Measurements from ENCODE around the gene RAB3IP.

Gene RAB3IP, protein sequence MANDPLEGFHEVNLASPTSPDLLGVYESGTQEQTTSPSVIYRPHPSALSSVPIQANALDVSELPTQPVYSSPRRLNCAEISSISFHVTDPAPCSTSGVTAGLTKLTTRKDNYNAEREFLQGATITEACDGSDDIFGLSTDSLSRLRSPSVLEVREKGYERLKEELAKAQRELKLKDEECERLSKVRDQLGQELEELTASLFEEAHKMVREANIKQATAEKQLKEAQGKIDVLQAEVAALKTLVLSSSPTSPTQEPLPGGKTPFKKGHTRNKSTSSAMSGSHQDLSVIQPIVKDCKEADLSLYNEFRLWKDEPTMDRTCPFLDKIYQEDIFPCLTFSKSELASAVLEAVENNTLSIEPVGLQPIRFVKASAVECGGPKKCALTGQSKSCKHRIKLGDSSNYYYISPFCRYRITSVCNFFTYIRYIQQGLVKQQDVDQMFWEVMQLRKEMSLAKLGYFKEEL

DNA sequence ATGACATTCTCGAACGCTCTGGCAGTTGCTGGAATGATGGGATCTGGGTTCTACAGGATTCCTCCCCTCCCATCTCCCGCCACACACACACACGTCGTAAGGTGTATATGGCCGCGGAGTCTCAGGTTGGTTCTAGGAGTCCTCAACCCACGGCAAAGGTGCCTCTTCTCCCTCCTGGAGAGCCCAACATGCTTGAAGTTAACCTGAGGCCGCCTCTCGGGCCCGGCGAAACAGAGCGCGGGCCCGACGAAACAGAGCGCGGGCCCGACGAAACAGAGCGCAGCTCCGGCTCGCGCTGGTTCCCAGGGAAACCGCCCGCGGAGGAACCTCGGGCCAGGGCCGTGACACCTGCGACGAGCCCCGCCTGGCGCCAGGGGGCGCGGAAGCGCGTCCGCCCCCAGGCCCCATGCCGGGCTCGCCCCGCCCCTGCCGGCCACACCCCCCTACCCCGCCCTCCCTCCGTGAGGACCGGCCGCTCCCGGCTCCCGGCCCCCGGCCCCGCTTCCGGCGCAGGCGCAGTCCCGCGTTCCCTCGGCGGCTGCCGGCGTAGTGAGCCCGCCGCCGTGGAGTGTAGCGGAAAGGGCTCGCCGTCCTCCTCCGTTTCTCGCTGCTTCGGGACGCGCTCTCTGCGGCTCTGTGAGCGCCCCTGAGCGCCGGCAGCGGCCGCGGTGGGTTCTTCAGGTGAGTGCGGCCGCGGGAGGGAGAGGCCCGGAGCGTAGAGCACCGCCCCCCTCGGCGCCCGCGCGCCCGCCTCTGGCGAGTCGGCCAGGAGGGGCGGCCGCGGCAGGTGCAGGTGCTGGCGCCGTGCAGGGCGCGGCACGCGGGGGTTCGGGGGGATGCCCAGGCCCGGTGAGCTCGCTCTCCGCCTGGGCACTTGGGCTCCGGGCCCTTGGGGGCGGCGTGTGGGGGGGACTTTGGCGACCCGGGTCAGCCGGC lies at the start of gene RAB3IP:
Gene RAB3IP (plus strand): TSS at position 510 of the 936 bp plus-strand sequence. CDS start 16,549 bp downstream, outside the sequence.
- DNase-seq = peak; percentile 91

DNA sequence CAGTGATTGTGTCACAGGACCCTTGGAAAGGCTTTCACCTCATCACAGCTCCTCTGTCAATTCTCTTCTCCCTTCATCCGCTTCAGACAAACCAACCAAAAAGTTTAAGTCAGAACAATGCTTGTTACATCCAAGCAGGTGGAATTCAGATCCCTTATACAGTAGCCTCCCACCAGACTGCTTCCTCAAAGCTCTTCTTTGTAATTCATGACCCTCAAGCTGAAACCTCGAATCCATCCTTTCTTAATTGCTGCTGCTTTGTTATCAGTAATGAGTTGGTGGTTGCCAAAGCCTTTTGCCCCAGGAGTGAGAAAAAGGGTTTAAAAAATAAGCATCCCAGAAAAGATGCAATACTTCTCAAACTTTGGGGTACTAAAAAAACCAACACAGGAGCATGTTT lies 49.0 kb upstream of the RAB3IP start:
- no peak for DNase-seq

DNA sequence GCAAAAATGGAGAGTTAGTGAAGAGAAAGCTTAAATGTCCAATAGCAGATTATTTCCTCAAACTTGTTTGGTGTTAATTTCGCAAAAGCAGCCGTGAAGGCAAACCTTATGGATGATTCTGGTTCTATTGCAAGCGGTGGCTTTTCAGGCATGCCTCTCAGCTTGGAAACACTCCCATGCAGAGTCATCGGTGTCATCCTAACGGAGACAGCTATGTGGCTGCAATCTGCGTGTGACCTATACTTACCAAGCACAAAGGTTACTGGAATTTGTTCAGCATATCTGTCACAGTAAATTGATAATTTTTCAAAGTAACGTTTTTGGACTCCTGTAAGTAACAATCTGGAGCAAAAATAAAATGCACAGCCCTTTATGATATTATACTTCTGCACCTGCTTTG lies 44.5 kb upstream of the RAB3IP start:
- no peak for DNase-seq

DNA sequence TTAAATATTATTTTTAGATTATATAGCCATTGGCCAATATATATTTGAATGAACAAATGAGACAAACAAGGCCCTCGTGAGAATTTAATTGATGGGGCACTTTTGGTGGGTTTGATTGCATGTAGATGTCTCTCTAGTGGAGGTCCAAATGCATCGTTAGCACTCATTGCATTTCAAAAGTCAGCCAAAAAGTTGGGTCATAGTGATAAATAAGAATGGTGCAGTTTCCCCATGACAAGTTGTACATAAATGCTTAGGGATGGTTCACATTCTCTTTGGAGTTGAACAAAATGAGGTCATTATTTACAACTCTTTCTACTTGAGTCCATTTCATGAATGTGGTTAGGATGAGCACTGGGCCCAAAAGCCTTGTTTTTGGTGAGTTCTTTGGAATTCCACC lies 40.6 kb upstream of the RAB3IP start:
- no peak for DNase-seq

DNA sequence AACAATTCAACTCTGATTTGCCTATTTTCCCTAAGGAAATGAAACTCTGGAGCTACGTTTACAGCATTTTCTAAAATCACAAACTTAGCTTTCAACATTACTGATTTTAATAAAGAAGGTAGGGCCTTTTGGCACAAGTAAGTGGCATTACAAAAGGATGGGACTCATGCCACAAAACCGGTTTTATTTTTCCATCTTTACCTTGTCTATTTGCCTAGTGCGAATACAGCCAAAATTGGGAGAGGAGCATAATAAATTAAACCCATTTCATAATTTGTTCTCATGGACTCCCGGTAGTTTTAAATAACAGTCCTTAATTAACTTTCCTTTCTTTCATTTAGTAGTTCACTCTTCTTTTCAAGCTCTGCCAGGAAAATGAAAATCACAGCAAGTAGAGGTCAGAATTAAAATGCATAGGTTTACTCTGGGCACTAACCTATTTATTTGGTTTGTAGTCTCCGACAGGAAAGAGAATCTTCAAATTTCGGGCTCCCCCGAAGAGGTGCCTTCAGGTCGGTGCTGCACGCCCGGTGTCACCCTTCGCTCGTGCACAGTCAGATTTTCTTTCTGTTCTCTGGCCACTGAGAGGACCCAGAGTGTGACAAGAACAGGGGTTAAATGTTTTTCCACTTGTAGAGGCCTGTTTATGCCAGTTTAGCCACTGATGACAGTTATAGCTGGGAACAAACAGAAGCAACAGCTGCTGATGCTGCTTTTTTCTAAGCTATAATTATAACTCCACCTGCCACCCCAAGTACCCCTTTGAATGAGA lies 39.7 kb upstream of the RAB3IP start, which contains the start of gene BEST3:
Gene BEST3 (minus strand): TSS at position 535 of the 772 bp plus-strand sequence. CDS start 1,505 bp downstream, outside the sequence.
- DNase-seq = no peak

DNA sequence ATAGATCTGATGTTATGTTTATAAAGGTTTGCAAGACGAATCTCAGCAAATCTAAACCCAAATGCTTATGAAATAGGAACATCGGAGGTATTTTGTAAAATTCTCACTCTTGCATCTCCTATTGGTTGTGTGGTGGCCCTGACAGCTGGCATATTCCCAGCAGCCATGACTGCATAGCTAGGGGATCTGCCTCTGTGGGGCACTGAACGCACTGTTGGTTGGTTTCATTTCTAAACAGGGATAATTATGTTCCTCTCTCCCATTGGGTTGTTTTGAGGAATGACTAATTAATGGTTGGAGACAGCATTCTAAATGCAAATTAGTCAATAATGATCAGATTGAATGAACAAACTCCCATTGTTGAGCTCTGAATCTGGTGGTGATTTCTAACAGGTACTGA lies 36.8 kb upstream of the RAB3IP start:
- DNase-seq = no peak

DNA sequence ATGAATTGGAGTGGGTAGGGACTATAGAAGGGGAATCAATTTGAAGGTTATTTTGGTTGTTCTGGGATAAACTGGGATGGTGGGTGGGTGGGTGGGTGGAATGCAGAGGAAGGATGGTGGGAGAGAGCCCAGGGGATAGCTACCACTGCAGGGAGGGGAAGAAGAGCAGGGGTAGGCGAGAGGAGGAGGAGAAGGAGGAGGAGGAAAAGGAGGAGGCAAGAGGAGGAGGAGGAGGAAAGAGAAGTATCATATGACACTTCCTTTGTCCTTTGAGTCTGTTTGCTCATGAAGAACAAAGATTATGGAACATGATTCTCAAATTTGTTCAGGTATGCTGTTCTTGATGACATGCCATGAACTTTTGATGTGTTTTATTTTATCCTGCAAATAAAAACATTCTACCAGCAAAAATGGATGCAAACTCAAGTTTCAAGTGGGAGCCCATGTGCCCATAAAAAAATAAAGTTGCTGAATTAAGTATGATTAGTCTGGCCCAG lies 35.5 kb upstream of the RAB3IP start:
- no peak for DNase-seq

DNA sequence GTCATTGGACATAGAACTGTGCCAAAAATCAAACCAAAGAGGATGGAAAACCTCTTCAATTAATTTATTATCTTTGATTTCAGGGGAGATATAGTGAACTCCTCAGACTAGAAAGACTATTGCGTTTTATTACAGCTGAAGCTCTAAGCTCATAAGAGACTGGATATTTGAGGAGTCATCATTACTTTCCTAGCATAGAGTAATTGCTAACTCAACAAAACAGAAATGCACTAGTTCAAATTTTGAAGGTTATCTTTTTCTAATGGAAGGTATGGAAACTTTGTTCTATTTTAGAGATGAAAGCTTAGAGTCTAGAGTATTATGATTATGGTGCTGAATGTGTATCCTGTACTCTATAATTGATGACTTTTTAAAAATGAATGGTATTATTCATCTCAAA lies 34.3 kb upstream of the RAB3IP start:
- no peak for DNase-seq

DNA sequence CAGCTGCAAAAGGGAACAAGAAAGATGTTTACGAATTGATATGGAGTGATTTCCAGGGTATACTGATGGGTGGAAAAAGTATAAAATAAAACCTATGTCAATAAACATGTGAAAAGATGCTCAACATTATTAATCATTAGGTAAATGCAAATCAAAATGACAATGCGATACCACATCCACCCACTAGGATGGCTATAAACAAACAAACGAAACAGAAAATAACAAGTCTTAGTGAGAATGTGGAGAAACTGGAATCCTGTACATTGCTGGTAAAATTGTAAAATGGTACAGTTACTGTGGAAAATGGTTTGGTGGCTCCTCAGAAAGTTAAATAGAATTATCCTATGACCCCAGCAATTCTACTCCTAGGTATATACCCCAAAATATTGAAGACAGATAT lies 30.0 kb upstream of the RAB3IP start:
- DNase-seq = no peak

DNA sequence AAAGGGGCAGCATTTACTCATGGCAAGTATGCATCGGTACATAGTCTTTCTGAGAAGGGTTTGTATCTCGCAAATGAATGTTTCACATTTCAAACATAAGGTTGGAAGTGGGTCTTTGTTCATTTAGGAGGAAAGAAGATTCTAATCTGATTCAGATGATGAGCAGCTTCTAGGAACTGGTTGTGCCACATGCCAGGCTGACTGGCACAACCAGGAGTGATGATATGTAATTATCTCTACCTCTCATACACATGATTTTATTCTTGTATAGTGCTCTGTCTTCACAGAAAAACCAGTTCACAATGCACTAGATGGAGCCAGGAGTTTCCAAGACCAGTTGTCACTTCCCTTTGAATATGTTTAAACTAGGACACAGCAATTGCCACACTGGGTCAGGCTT lies 25.8 kb upstream of the RAB3IP start:
- no peak for DNase-seq

DNA sequence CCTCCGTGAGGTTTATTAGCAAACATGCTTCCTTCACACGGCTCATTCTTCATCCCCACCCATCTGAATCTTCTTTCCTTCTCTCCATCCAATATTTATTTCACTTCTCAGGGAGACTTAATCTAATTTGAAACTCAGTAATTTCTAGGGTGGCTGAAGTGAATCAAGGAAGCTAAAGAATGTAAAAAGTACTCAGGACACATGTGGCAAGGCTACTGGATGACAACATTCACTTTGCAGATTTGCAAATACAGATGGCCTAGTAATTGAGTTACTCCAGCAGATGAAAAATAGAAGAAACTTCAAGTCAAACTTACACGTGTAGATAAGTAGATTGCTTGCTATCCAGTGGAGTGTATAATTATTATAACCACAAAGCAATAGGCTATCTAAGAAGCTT lies 24.1 kb upstream of the RAB3IP start:
- no peak for DNase-seq

DNA sequence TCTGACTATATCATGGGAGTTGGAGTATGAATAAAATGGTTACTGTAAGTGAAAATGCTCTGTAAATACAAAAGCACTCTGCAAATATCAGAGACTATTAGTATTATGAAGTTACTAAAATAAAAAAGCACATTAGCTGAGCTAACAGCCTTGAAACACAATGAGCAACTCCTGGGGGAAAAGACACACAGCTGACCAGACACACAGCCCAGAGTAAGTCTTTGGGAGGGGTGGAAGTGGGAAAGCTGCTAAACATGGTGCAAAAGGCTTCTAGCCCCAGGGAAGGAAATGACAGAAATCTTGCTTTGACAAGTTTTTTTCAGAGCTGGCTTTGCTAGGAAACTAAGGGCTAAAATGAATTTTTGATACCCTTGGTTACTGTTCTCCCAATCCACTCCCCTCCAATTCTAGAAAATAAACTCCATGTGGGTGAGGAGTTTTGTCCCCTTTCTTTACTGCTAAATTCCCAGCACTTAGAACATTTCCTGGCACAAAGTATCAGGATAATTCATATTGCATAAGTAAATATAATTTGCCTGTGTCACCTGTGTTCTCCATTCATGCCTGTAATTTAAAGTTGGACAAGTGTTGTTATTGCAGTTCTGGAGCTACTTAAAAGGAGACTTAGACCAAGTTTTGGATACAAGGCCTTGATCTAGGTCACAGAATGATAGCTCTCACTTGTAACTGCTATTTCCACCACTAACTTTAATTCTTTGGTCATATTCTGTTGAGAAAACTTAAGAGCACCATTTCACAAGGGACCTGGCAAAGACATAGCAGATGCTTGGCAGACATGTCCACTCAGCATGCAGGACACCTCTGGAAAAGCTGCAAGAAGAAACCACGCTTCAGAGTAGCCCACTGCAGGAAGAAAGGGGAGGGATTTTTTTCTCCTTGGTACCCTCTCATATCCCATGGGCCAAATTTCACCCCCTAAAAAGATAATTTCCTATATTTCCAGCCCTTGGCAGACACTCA lies 19.0 kb upstream of the RAB3IP start:
- DNase-seq = no peak

DNA sequence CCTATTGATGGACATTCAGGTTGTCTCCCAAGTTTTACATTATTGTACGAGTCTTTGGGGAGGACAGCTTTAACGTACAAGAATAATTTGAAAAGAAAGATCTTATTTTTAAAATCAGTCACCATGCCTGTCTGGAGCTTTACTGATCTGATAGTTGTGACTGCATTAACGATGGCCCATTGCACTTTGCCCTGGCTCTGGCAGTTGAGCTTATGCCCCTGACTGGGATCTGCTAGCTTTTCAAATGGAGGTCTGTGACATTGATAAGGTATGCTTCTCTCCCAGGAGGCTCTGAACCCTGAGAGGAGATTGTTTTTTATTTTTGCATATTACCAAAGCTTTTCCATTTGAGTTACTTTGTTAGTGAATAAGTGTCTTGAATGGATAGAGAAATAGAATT lies 17.9 kb upstream of the RAB3IP start:
- DNase-seq = no peak

DNA sequence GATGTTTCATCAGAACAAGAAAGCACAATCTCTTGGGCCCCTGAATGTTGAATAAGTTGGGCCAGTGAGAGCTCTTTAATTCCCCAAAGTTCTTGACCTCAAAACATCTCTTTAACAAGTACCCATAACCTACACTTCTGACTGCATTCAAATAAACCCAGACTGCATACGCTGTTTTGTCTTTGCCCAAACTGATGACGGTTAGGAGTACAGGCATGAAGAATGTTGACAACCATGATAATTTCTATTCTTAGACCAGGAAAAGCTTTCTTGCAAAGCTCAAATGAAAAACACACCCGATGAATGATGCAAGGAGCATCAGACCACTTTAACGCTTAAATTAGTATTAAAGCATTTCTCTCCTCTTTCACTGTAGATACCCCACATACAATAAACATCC lies 11.7 kb upstream of the RAB3IP start:
- DNase-seq = no peak

DNA sequence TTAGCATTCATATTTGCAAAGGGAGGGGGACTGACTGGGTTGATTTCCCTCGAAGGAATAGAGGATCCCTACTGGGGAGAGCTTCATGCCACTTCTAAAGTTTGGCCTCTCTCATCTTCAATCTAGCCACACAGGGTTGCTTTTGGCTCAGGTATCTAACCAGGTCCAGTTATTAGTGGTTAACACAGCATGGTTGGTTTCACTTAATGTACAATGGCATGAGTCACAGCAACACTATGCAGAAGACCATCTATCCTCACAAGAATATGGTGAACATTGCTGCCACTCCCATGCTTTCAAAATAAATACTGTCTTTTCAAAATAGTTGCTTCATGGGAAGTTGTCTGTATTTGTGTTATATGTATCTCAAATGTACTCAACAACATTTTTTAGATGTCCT lies 6.6 kb upstream of the RAB3IP start:
- DNase-seq = no peak

DNA sequence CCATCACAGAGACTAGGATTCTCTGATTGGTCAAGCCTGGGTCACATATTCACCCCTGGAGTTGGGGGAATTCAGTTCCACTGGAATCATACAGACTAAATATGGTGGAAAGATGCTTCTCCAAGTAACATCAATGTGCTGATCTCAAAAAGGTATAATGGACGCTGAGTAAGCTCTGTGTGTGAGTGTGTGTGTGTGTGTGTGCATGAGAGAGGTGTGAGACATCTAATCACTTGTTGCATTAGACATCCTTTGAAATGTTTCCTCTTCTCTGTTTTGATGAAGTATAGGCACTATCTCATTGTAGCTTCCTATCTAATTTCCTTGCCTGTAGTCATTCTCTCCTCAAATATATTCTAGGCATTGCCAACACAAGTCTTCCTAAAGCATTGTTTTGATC lies 5.0 kb upstream of the RAB3IP start:
- DNase-seq = no peak

DNA sequence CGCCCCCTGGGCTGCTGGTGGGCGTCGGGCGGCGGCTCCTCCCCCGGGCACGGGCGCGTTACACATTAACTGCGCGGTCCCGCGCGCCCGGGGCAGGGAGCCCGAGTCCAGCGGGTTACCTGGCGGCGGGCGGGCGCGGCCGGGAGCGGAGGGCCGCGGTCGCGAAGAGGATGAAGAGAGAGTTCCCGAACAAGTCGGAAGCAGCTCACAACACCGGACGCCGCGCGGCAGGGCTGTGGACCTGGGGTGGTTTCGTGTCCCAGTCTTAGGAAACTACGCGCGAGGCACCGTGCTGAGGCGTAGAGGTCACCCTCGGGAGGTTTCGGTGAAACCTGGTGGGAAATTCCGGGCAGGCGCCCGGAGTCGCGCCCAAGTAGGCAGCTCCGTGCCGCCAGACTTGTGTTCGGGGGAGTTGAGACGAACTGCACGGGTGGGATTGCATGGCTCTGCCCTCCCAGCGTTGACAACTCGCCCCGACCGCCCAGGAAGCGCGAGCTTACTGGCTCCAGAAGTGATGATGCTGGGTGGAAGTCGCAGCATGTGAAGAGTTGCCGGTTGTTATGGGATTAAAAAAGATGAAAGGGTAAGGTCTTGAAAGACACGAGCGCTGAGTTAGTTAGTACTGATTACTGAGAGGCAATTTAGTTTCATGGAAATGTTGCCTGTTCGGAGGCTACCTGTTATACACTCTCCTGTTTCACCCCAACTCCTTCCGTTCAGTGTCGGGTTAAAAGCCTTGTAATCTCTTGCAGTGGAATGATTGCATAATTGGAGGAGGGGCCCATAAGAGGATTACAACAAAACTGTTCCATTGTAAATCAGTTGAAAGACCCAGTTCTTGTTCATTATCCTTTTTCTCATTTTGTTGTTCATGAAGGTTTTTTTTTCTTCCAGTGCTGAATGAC lies 879 bp downstream of the RAB3IP start:
- DNase-seq = peak; percentile 54

DNA sequence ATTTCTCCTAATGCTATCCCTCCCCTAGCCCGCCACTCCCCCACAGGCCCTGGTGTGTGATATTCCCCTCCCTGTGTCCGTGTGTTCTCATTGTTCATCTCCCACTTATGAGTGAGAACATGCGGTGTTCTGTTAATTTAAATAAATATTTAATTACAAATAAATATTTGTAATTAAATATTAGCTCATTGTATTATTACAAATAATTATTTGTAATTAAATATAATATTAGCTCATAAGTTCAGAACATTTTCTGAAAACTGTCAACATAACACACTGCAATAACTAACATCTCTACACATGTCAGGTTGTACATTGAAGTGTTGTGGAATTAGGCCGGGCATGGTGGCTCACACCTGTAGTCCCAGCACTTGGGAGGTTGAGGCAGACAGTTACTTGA lies 5.4 kb downstream of the RAB3IP start:
- DNase-seq = no peak

DNA sequence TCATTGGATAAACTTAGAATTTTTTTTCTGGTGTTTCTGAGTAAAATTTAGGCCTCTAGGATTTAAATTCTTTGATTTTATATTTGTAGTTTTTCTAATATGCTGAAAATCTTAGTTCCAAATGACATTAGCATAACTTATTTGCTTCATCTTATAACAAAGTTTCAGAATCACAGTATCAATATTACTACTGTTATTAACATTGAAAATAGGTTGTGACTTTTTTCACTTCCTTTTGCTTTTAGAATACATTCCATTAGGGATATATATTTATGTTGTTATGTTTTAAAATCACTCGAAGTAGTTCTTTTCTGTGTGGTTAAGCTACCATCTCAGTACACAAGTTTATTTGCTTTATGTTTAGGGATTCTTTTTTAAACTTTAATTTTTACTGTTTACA lies 12.8 kb downstream of the RAB3IP start:
- no peak for DNase-seq

DNA sequence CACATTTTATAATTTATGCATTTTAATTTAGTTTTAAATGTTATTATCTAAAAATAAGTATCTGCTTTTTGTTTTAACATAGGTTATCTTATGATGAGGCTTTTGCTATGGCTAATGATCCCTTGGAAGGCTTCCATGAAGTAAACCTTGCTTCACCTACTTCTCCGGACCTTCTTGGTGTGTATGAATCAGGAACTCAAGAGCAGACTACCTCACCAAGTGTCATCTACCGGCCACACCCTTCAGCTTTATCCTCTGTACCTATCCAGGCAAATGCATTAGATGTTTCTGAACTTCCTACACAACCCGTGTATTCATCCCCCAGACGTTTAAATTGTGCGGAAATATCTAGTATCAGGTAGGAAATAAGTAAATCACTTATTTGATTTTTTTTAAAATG lies 16.6 kb downstream of the RAB3IP start:
- no peak for DNase-seq
